22Rv1 (cell line): ENCODE measurements around the gene GRIK4.

Experiments
- H3K27ac ChIP-seq: fragments of 450-650 bp; 2 replicates; pipeline ENCODE4 v1.5.1; 2017
- ZFX ChIP-seq: fragments of 450-650 bp; IDR thresholded peaks from 2 replicates; pipeline ENCODE4 v1.6.1; 2017; ENCODE audit warnings: antibody characterized with exemption, borderline replicate concordance
- TF ChIP-seq, protein P1 (sequence below): fragments of 450-650 bp; IDR thresholded peaks from 2 replicates; pipeline ENCODE4 v1.5.1; 2017; ENCODE audit warnings: mild to moderate bottlenecking

Gene GRIK4

GRCh38 chr11:120599816-120600420, 88.4 kb downstream of the GRIK4 start:
- no peak overlapping the region for H3K27ac ChIP-seq
- TF ChIP-seq ZFX = no peak
- TF ChIP-seq, protein P1, sequence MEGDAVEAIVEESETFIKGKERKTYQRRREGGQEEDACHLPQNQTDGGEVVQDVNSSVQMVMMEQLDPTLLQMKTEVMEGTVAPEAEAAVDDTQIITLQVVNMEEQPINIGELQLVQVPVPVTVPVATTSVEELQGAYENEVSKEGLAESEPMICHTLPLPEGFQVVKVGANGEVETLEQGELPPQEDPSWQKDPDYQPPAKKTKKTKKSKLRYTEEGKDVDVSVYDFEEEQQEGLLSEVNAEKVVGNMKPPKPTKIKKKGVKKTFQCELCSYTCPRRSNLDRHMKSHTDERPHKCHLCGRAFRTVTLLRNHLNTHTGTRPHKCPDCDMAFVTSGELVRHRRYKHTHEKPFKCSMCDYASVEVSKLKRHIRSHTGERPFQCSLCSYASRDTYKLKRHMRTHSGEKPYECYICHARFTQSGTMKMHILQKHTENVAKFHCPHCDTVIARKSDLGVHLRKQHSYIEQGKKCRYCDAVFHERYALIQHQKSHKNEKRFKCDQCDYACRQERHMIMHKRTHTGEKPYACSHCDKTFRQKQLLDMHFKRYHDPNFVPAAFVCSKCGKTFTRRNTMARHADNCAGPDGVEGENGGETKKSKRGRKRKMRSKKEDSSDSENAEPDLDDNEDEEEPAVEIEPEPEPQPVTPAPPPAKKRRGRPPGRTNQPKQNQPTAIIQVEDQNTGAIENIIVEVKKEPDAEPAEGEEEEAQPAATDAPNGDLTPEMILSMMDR = no peak

GRCh38 chr11:120601536-120601935, 90.0 kb downstream of the GRIK4 start:
- no peak for TF ChIP-seq ZFX
- TF ChIP-seq, protein P1 = no peak
- H3K27ac ChIP-seq = no peak overlapping the region

GRCh38 chr11:120603071-120603470, 91.5 kb downstream of the GRIK4 start:
- TF ChIP-seq ZFX = no peak
- no peak overlapping the region for H3K27ac ChIP-seq

DNA sequence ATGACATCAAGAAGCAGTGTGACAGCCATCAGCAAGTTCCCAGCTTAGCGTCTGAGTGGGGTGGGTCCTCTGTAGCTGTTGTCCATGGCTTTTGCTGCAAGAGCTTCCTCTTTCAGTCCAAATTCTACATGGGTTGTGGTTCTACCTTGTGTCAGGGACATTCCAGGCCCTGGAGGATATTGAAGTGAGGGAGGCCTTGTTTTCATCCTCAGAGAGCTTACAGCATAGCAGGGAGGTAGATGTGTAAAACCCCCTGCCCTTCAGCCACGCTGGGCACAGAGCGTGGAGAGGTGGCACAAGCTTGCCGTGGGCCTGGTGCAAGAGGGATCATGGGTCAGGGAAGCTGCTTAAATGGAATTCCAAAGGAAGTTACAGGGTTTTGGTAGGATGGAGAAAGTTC, 93.9 kb downstream of the GRIK4 start:
- TF ChIP-seq, protein P1 = no peak
- no peak for TF ChIP-seq ZFX
- H3K27ac ChIP-seq = no peak overlapping the region

DNA sequence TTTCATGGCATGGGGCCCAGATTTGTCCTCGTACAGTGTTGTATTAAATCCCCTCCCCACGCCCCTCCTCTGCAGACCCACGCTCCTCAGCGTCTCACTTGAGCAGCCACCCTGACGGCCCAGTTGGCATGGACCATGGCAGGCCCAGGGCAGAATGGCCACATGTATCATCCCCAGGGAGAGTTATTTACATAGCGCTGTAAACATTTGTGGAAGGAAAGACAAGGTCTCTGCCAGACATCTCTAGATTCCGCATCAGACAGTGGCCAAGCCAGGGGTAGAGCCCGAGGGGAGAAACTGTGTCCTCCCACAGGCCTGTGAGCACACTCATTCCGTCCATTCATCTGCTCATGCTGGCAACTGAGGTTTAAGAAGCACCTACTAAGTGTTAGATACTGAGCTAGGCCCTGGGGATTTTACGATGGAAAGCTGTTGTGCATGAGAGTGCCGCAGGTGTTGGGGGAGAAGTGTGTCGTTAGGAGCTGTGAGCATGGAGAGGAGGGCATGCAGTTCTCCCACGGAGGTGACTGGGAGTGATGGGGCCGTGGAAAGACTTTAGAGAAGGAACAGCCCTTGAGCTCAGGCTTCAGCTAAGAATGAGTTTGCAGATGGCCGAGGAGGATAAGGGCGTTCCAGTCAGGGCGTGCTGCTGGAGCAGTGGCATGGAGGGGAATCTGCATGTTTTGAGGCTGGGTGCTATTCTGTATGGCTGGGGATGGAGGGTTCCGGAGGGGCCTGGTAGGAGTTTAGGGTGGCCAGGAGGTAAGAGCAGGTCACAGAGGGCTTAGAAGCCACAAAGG, 94.9 kb downstream of the GRIK4 start:
- TF ChIP-seq ZFX = no peak
- H3K27ac ChIP-seq = no peak overlapping the region

DNA sequence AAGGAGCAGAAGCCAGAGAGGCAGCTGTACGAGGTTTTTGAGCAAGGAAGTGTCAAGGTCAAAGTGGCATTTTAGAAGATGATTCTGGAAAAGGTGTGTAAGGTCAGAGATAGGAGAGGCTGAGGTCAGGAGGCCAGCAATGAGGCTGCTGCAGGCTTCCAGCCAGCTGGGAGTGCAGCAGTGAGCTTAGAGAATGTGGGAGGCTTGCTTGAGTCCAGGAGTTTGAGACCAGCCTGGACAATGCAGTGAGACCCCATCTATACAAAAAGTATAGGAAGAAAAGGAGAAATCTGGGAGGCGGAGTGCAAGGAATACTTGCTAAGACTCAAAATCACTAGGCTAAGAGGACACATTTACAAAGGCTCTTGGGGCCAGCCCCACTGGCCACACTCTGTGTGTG, 96.5 kb downstream of the GRIK4 start:
- no peak overlapping the region for H3K27ac ChIP-seq
- TF ChIP-seq ZFX = no peak
- TF ChIP-seq, protein P1 = no peak

DNA sequence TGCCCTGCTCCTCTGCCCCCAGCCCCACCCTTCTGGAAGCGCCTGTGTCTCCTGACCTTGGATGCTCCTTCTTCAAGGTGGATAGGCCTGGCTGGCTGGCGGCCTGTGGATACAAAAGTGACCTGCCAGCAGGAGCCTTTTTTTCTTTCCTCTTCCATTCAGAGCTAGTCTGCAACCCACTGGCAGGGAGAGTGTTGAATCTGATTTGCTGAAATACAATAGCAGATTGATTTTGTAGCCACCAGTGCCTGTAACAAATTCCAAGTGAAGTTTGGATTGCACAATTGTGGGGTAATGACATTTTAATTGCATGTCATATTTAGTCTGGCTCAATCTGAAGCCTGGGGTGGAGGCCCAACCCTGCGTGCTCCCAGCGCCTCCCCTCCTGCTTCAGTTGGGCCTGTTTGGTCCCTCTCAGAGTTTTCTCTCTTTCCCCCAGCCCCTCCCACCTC, 97.2 kb downstream of the GRIK4 start:
- TF ChIP-seq, protein P1 = no peak
- no peak for TF ChIP-seq ZFX
- no peak overlapping the region for H3K27ac ChIP-seq

GRCh38 chr11:120610111-120610510, 98.6 kb downstream of the GRIK4 start:
- TF ChIP-seq ZFX = no peak
- TF ChIP-seq, protein P1 = no peak
- H3K27ac ChIP-seq = no peak overlapping the region
